ENCODE results near the gene NSD1.

DNA sequence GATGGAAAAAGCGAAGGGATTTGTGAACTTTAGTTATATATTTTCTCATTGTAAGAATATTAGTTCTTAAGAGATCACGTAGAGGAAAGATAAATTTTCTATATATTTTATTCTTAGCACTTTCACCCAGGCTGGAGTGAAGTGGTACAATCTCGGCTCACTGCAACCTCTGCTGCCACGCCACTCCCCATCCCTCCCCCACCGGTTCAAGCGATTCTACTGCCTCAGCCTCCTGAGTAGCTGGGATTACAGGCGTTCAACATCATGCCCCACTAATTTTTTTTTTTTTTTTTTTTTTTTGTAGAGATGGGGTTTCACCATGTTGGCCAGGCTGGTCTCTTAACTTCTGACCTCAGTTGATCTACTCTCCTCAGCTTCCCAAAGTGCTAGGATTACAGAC is 127.4 kb downstream of the NSD1 start:
- no peak for TF ChIP-seq POLR2AphosphoS5 (IDR thresholded peaks at IDR 0.05)
- TF ChIP-seq CTCF (IDR thresholded peaks at IDR 0.05; ENCODE audit: poor library complexity, severe bottlenecking) = no peak
- no peak for TF ChIP-seq EP300 (conservative IDR thresholded peaks at IDR 0.05; ENCODE audit: poor library complexity, severe bottlenecking)
- TF ChIP-seq RAD21 (conservative IDR thresholded peaks at IDR 0.05) = no peak
- no peak for TF ChIP-seq TAF1 (IDR thresholded peaks at IDR 0.05; ENCODE audit: low read depth)
- no peak for TF ChIP-seq EZH2 (IDR thresholded peaks at IDR 0.05; ENCODE audit: borderline replicate concordance, insufficient read depth, low read length, poor library complexity, severe bottlenecking)

Measured in neural cell (in vitro differentiated cells).